Measurements from ENCODE around the gene SNRNP40.

SNRNP40 gene

DNA sequence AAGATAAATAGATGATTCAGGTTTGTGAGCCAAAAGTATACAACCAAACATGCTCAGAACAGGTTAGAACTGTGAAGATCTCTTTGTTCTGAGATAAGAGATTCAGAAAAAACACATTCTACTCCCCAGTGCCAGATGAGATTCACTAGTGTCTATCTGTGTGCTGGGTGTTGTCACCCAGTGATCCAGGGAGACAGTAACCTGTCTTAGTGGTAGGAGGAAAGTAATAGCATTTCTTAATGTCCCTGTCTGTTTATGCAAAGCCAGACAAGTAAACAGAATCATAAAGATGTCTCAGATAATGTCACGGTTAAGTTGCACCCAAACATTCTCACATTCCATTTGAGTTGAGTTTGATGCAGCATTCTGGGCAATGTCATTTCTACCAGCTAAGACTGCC, 38.0 kb downstream of the SNRNP40 start:
- Histone ChIP-seq H3F3A (ENCODE audit: insufficient read depth) (no peaks in the 10 kb centered on the region), H3K9ac (ENCODE audit: low read length) (no peak overlapping the region), H3K79me2 (ENCODE audit: insufficient read depth, low read length) (no peaks in the 10 kb centered on the region), H3K36me3 (ENCODE audit: low read length) (peaks cover 26% of the 10 kb centered on the region), H3K4me3 (ENCODE audit: insufficient read depth, low read length, poor library complexity, severe bottlenecking) (no peak overlapping the region), H4K20me1 (ENCODE audit: low read depth, low read length) (no peaks in the 10 kb centered on the region), H3K9me3 (ENCODE audit: insufficient read depth, low read length) (no peaks in the 10 kb centered on the region), H3K4me2 (ENCODE audit: low read depth, low read length, poor library complexity, severe bottlenecking) (no peak overlapping the region), H2AFZ (ENCODE audit: low read depth, low read length, severe bottlenecking) (no peak overlapping the region), H3K27ac (ENCODE audit: low read depth, low read length) (no peak overlapping the region), H3K9me2 (replicated peaks; ENCODE audit: insufficient read depth, low read length) (no peaks in the 10 kb centered on the region), H3K27me3 (ENCODE audit: low read length) (no peaks in the 10 kb centered on the region)
- no peak for TF ChIP-seq EZH2phosphoT487 (conservative IDR thresholded peaks at IDR 0.05; ENCODE audit: low read length)
- TF ChIP-seq, protein P1, sequence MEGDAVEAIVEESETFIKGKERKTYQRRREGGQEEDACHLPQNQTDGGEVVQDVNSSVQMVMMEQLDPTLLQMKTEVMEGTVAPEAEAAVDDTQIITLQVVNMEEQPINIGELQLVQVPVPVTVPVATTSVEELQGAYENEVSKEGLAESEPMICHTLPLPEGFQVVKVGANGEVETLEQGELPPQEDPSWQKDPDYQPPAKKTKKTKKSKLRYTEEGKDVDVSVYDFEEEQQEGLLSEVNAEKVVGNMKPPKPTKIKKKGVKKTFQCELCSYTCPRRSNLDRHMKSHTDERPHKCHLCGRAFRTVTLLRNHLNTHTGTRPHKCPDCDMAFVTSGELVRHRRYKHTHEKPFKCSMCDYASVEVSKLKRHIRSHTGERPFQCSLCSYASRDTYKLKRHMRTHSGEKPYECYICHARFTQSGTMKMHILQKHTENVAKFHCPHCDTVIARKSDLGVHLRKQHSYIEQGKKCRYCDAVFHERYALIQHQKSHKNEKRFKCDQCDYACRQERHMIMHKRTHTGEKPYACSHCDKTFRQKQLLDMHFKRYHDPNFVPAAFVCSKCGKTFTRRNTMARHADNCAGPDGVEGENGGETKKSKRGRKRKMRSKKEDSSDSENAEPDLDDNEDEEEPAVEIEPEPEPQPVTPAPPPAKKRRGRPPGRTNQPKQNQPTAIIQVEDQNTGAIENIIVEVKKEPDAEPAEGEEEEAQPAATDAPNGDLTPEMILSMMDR (IDR thresholded peaks at IDR 0.05; ENCODE audit: insufficient read depth, low read length, poor library complexity, severe bottlenecking) = no peak

DNA sequence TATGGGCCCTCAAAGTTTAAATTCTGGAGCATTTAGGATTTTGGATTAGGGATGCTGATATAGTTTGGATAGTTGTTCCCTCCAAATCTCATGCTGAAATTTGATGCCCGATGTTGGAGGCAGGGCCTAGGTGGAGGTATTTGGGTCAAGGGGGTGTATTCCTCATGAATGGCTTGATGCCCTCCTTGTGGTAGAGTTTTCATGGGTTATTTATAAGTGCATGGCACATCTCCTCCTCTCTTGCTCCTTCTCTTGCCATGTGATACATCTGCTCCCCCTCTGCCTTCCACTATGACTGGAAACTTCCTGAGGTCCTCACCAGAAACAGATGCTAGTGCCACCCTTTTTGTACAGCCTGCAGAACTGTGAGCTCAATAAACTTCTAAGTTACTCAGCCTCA, 39.4 kb downstream of the SNRNP40 start:
- H3K9me2 ChIP-seq (replicated peaks; ENCODE audit: insufficient read depth, low read length) = no peaks in the 10 kb centered on the region
- no peak overlapping the region for H3K9ac ChIP-seq (ENCODE audit: low read length)
- no peak overlapping the region for H2AFZ ChIP-seq (ENCODE audit: low read depth, low read length, severe bottlenecking)
- H3K27me3 ChIP-seq (ENCODE audit: low read length) = no peaks in the 10 kb centered on the region
- H4K20me1 ChIP-seq (ENCODE audit: low read depth, low read length) = no peaks in the 10 kb centered on the region
- H3K79me2 ChIP-seq (ENCODE audit: insufficient read depth, low read length) = no peaks in the 10 kb centered on the region
- no peak overlapping the region for H3K27ac ChIP-seq (ENCODE audit: low read depth, low read length)
- no peak overlapping the region for H3K4me3 ChIP-seq (ENCODE audit: insufficient read depth, low read length, poor library complexity, severe bottlenecking)
- no peak overlapping the region for H3K4me2 ChIP-seq (ENCODE audit: low read depth, low read length, poor library complexity, severe bottlenecking)
- peaks cover 24% of the 10 kb centered on the region for H3K36me3 ChIP-seq (ENCODE audit: low read length)
- TF ChIP-seq, protein P1 (IDR thresholded peaks at IDR 0.05; ENCODE audit: insufficient read depth, low read length, poor library complexity, severe bottlenecking) = no peak
- no peak for TF ChIP-seq EZH2phosphoT487 (conservative IDR thresholded peaks at IDR 0.05; ENCODE audit: low read length)
- no peaks in the 10 kb centered on the region for H3F3A ChIP-seq (ENCODE audit: insufficient read depth)
- H3K9me3 ChIP-seq (ENCODE audit: insufficient read depth, low read length) = no peaks in the 10 kb centered on the region

DNA sequence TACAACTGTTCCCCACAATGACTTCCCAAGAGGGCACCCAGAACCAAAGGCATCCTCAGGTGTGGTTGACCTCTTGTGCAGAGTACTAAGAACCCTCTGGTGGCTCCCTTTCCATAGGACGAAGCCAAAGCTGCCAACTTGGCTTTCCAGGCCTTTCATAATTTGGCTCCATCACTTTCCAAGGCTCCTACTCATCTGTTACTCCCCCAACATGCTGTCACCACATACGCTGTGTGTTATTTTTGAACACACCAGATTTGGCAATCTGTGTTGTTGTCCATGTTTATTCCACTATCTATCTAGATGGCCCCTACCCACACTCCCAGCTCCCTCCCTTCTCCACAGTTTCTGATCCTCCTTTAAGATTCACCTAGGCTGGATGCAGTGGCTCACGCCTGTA, 46.7 kb downstream of the SNRNP40 start:
- Histone ChIP-seq H2AFZ (ENCODE audit: low read depth, low read length, severe bottlenecking) (no peak overlapping the region), H3K36me3 (ENCODE audit: low read length) (no peaks in the 10 kb centered on the region), H3F3A (ENCODE audit: insufficient read depth) (no peaks in the 10 kb centered on the region), H3K27ac (ENCODE audit: low read depth, low read length) (no peak overlapping the region), H3K9me2 (replicated peaks; ENCODE audit: insufficient read depth, low read length) (no peaks in the 10 kb centered on the region), H3K9me3 (ENCODE audit: insufficient read depth, low read length) (no peaks in the 10 kb centered on the region), H3K4me3 (ENCODE audit: insufficient read depth, low read length, poor library complexity, severe bottlenecking) (no peak overlapping the region), H4K20me1 (ENCODE audit: low read depth, low read length) (no peaks in the 10 kb centered on the region), H3K4me2 (ENCODE audit: low read depth, low read length, poor library complexity, severe bottlenecking) (no peak overlapping the region), H3K79me2 (ENCODE audit: insufficient read depth, low read length) (no peaks in the 10 kb centered on the region), H3K9ac (ENCODE audit: low read length) (no peak overlapping the region), H3K27me3 (ENCODE audit: low read length) (no peaks in the 10 kb centered on the region)
- TF ChIP-seq, protein P1 (IDR thresholded peaks at IDR 0.05; ENCODE audit: insufficient read depth, low read length, poor library complexity, severe bottlenecking) = no peak
- no peak for TF ChIP-seq EZH2phosphoT487 (conservative IDR thresholded peaks at IDR 0.05; ENCODE audit: low read length)
